Endothelial cell of umbilical vein (primary cell): Measurements from ENCODE around the gene ADIPOR1. TPM values are rescaled to one million over a fixed set of nuclear protein-coding genes. Genes with fewer than 3 reads are reported as not detected.

ENCODE experiments used
- BruUV-seq: library from RNA; stranded (reverse); fragments of 400-500 nt; replicated peaks from 2 replicates; lab custom pipeline; 2021; lab: Mats Ljungman, UMichigan
- CTCF ChIA-PET: fragments of 300-600, 350-600 bp; sonication (Branson Sonifier 250); formaldehyde crosslinking; loops from one replicate; lab custom pipeline; 2021; ENCODE audit warnings: antibody characterized with exemption, inconsistent platforms; lab: Charles Lee
- POLR2A ChIA-PET: fragments of 300-600, 350-600 bp; sonication (Branson Sonifier 250); formaldehyde crosslinking; loops from one replicate; lab custom pipeline; 2021; ENCODE audit warnings: antibody characterized with exemption, inconsistent platforms; lab: Charles Lee
- DNase-seq: peaks from one replicate; pipeline ENCODE4 v3.0.0-alpha.2; 2011; ENCODE audit warnings: low read depth, low spot score
- FAIRE-seq: peaks from 2 replicates; lab custom pipeline; 2011; peaks lifted over from hg19 to GRCh38; lab: Jason Lieb, UNC
- H2AFZ ChIP-seq: 2 replicates; pipeline ENCODE4 v1.6.0; 2012; ENCODE audit warnings: low read depth, low read length, control low read depth, inconsistent platforms
- H3K27ac ChIP-seq: 2 replicates; pipeline ENCODE4 v1.5.1; 2011; ENCODE audit warnings: low read depth, mild to moderate bottlenecking, control low read depth, low read length, moderate library complexity; ENCODE audit not compliant: insufficient read depth
- H3K27me3 ChIP-seq, 2 experiments: 2 replicates each; pipeline versions ENCODE4 v1.6.0 to v1.6.1; 2011; ENCODE audit warnings: low read length in 2 of 2, mixed read lengths in 1 of 2; ENCODE audit not compliant: control insufficient read depth in 2 of 2, insufficient read depth in 2 of 2
- H3K36me3 ChIP-seq, 2 experiments: 2 replicates in 1 of 2; 3 replicates in 1 of 2; pipeline ENCODE4 v1.5.1; 2011; ENCODE audit warnings: low read length in 2 of 2, mild to moderate bottlenecking in 1 of 2, moderate library complexity in 1 of 2; ENCODE audit not compliant: control insufficient read depth in 2 of 2, insufficient read depth in 2 of 2; ENCODE audit errors: extremely low read depth in 1 of 2
- H3K4me1 ChIP-seq: 3 replicates; pipeline ENCODE4 v1.5.1; 2011; ENCODE audit warnings: mild to moderate bottlenecking, low read length; ENCODE audit not compliant: control insufficient read depth, insufficient read depth; ENCODE audit errors: extremely low read depth
- H3K4me2 ChIP-seq: 2 replicates; pipeline ENCODE4 v1.6.1; 2011; ENCODE audit warnings: low read length, control low read depth, mixed read lengths; ENCODE audit not compliant: insufficient read depth
- H3K4me3 ChIP-seq, 3 experiments: fragments of 200-600 bp in 1 of 3; sonication (generic), shearing (Covaris generic) in 1 of 3; replicated peaks in 1 of 3; 2 replicates each; pipeline ENCODE4 v1.5.1; 2011 to 2016; ENCODE audit warnings: control low read depth in 3 of 3, low read length in 3 of 3, mild to moderate bottlenecking in 2 of 3, inconsistent platforms in 1 of 3, low read depth in 1 of 3, moderate library complexity in 1 of 3; ENCODE audit not compliant: insufficient read depth in 1 of 3
- H3K79me2 ChIP-seq: 2 replicates; pipeline ENCODE4 v1.6.0; 2012; ENCODE audit warnings: low read length, inconsistent platforms; ENCODE audit not compliant: control insufficient read depth, insufficient read depth
- H3K9ac ChIP-seq: replicated peaks from 2 replicates; pipeline ENCODE3; 2011; ENCODE audit warnings: low read length, control low read depth; ENCODE audit not compliant: insufficient read depth; ENCODE audit errors: extremely low read depth
- H3K9me1 ChIP-seq: replicated peaks from 3 replicates; pipeline ENCODE4 v1.6.0; 2011; ENCODE audit warnings: mild to moderate bottlenecking, low read length; ENCODE audit not compliant: control insufficient read depth, insufficient read depth; ENCODE audit errors: extremely low read depth
- H3K9me3 ChIP-seq: replicated peaks from 2 replicates; pipeline ENCODE4 v1.5.1; 2012; ENCODE audit warnings: low read length, inconsistent platforms; ENCODE audit not compliant: control insufficient read depth, insufficient read depth
- H4K20me1 ChIP-seq: replicated peaks from 2 replicates; pipeline ENCODE3; 2011; ENCODE audit warnings: mild to moderate bottlenecking, low read length; ENCODE audit not compliant: control insufficient read depth, insufficient read depth; ENCODE audit errors: extremely low read depth
- EZH2 ChIP-seq: IDR thresholded peaks from 2 replicates; pipeline ENCODE4 v1.6.1; 2012; ENCODE audit warnings: borderline replicate concordance, low read depth, mild to moderate bottlenecking, moderate library complexity, low read length, inconsistent platforms; ENCODE audit not compliant: severe bottlenecking
- FOS ChIP-seq: IDR thresholded peaks from 2 replicates; pipeline ENCODE4 v1.6.1; 2011; ENCODE audit warnings: mild to moderate bottlenecking, low read length, moderate library complexity, borderline replicate concordance; ENCODE audit not compliant: insufficient read depth
- GATA2 ChIP-seq: IDR thresholded peaks from 2 replicates; pipeline ENCODE4 v1.7.0; 2011; ENCODE audit warnings: low read depth, mild to moderate bottlenecking, moderate library complexity, mixed read lengths, low read length; ENCODE audit not compliant: insufficient read length, insufficient read depth
- JUN ChIP-seq: IDR thresholded peaks from 2 replicates; pipeline ENCODE4 v1.6.1; 2011; ENCODE audit warnings: borderline replicate concordance, low read depth; ENCODE audit not compliant: insufficient read length, insufficient read depth
- POLR2A ChIP-seq: IDR thresholded peaks from 2 replicates; pipeline ENCODE4 v1.6.1; 2012; ENCODE audit warnings: low read depth, mild to moderate bottlenecking, control low read depth, low read length
- dilution Hi-C: fragments of 300-500 bp; cut with MboI; formaldehyde crosslinking; loops from one replicate; pipeline ENCODE4 v1.15.0; 2019; ENCODE audit warnings: low sequenced_read_pairs; ENCODE audit not compliant: extremely low pct_ligation_motif_present
- intact Hi-C: fragments of 100-400 bp; cut with micrococcal nuclease; formaldehyde crosslinking; loops from one replicate; pipeline ENCODE4 v1.10.0; 2022
- polyA plus RNA-seq, 4 experiments: library from polyadenylated mRNA; depleted of rRNA in 3 of 4; stranded (reverse) in 3 of 4; unstranded in 1 of 4; fragments of >200 nt; gene quantifications; 2 replicates each; pipeline versions ENCODE4 v1.2.1 to v1.2.3, GENCODE V29; 2011 to 2012; ENCODE audit warnings: missing spikeins in 1 of 4
- total RNA-seq: library from RNA; stranded (reverse); gene quantifications from 2 replicates; pipeline ENCODE4 v1.2.3, GENCODE V29; 2021
- TF ChIP-seq, protein P1 (sequence below), 2 donors: IDR thresholded peaks; 1 replicate in 1 of 2; 2 replicates in 1 of 2; pipeline ENCODE4 v1.5.1; 2011; ENCODE audit warnings: low read length in 2 of 2, mild to moderate bottlenecking in 2 of 2, moderate library complexity in 2 of 2, control low read depth in 1 of 2, inconsistent platforms in 1 of 2, low read depth in 1 of 2; ENCODE audit not compliant: insufficient read depth in 1 of 2; ENCODE audit errors: extremely low read depth in 1 of 2

ADIPOR1 gene
- total and polyA plus RNA-seq, 2 donors (not counting 3 experiments of a cell fraction or from before 2014, with no cell fraction given), result 67.2 to 135 TPM

- POLR2A ChIA-PET, result no interaction called here
- Histone ChIP-seq H4K20me1 (no peaks in the 10 kb centered on the region), H3K4me2 (no peak overlapping the region), H3K9me3 (no peaks in the 10 kb centered on the region), H3K9ac (no peak overlapping the region), H3K27me3 (peaks cover 30 to 37% of the 10 kb centered on the region in 2 experiments), H3K79me2 (no peaks in the 10 kb centered on the region), H3K4me3 (no peak overlapping the region), H3K27ac (no peak overlapping the region), H3K9me1 (no peaks in the 10 kb centered on the region), H2AFZ (no peak overlapping the region), H3K4me1 (no peaks in the 10 kb centered on the region), H3K36me3 (no peaks in the 10 kb centered on the region)
- no TSS peak for BruUV-seq
- intact Hi-C loops, result no loop called here
- CTCF ChIA-PET, result interaction anchor here (0.9 to 2.6 kb wide), 3 partner anchors 11 to 20 kb away, joined by 5 to 7 read pairs (median 5); no protein-coding TSS in a partner anchor
- FAIRE-seq (no peak), DNase-seq (no peak)
- TF ChIP-seq, protein P1, sequence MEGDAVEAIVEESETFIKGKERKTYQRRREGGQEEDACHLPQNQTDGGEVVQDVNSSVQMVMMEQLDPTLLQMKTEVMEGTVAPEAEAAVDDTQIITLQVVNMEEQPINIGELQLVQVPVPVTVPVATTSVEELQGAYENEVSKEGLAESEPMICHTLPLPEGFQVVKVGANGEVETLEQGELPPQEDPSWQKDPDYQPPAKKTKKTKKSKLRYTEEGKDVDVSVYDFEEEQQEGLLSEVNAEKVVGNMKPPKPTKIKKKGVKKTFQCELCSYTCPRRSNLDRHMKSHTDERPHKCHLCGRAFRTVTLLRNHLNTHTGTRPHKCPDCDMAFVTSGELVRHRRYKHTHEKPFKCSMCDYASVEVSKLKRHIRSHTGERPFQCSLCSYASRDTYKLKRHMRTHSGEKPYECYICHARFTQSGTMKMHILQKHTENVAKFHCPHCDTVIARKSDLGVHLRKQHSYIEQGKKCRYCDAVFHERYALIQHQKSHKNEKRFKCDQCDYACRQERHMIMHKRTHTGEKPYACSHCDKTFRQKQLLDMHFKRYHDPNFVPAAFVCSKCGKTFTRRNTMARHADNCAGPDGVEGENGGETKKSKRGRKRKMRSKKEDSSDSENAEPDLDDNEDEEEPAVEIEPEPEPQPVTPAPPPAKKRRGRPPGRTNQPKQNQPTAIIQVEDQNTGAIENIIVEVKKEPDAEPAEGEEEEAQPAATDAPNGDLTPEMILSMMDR (IDR thresholded peaks at IDR 0.05; ENCODE audit: extremely low read depth in 1 of 2, insufficient read depth in 1 of 2, low read depth in 1 of 2, low read length in 2 of 2), result no peak
- TF ChIP-seq JUN (no peak), EZH2 (no peak), FOS (no peak), POLR2A (no peak), GATA2 (no peak)
- dilution Hi-C loops, result no loop called here
These were observed 21.3 kb upstream of the ADIPOR1 start for GRCh38 chr1:202979459-202979858.
